Upper lobe of right lung (tissue), 1 donor: ENCODE measurements around the gene ADGB. TPM values are rescaled to one million over a fixed set of nuclear protein-coding genes. Genes with fewer than 3 reads are reported as not detected.
"Not testable (repeated sequence)": the region's sequence is repeated elsewhere in the genome, so short reads cannot be mapped to it uniquely, and the experiment has no call there.

Source experiments
- ATAC-seq: fragments of 200-7000 bp; cut with Tn5 transposase; one replicate; pipeline ENCODE4 v1.9.1; 2020; ENCODE audit warnings: mild to moderate bottlenecking, moderate library complexity
- DNase-seq: peaks from one replicate; pipeline ENCODE4 v3.0.0-alpha.2; 2020
- H3K27ac ChIP-seq: fragments of 200-600 bp; one replicate; pipeline ENCODE4 v1.8.0; 2022
- H3K27me3 ChIP-seq: fragments of 200-600 bp; one replicate; pipeline ENCODE4 v1.8.0; 2022; ENCODE audit warnings: mild to moderate bottlenecking
- H3K36me3 ChIP-seq: fragments of 200-600 bp; one replicate; pipeline ENCODE4 v1.8.0; 2022
- H3K4me1 ChIP-seq: fragments of 200-600 bp; one replicate; pipeline ENCODE4 v1.8.0; 2022
- H3K4me3 ChIP-seq: fragments of 200-600 bp; one replicate; pipeline ENCODE4 v1.8.0; 2022; ENCODE audit warnings: mild to moderate bottlenecking
- H3K9me3 ChIP-seq: fragments of 200-600 bp; one replicate; pipeline ENCODE4 v1.8.0; 2022
- intact Hi-C: fragments of 100-400 bp; cut with DNase I; formaldehyde crosslinking; loops from one replicate; pipeline ENCODE4 v1.11.0; 2022
- total RNA-seq: library from RNA; stranded (reverse); fragmentation: NEBNext Ultra II Directional; extraction: Animal tissue kit (Norgen Biotek cat#: 25700); gene quantifications from one replicate; pipeline ENCODE4 v1.2.1, GENCODE V29; 2021
- TF ChIP-seq, protein P1 (sequence below): fragments of 200-600 bp; IDR thresholded peaks from one replicate; pipeline ENCODE4 v1.8.0; 2022; ENCODE audit warnings: antibody characterized with exemption
- donor health status: DM: no; HTN: yes; CAD: no; lungs with severe emphysema.

Gene ADGB
- total RNA-seq, 1 donor from 2014 or later: not detected

DNA sequence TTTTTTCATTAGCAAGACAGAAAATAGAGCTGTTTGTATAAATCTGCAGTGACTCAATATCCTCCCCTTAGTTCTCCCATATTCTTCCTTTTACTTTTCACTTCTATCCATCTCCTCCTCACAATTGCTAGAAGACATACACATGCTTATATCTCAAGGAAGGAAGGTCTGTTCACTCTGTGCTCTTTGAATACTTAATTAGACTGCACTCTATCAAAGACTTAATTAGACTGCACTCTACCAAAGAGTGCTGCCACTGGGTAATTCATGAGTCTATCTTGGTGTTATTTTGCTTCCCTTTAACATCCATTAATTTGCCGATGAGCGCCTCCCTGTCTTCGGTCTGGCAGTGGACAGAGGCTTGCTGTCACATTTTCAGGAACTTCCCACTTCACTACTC lies 241.9 kb downstream of the ADGB start:
- no peaks in the 10 kb centered on the region for H3K9me3 ChIP-seq

DNA sequence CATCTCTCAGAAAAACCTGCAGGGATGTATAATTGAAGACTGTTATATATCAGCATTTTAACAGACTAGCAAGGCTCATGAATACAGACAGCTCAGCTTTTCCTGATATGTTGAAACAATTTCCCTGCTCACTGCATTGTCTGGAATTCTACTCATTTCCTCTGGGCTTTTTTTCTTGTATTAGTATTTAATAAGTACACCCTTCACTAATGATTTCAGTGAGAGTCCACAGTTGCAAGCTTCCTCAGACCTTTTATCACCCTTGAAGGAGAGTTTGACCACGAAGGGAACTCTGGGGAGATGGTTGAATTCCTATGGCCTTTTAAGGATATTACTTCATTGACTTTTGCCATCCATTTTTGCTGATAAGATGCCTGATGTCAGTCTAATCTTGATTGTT lies 248.7 kb downstream of the ADGB start:
- Histone ChIP-seq H3K27me3 (no peaks in the 10 kb centered on the region), H3K9me3 (no peaks in the 10 kb centered on the region), H3K4me3 (no peak overlapping the region), H3K27ac (no peak overlapping the region), H3K4me1 (no peaks in the 10 kb centered on the region), H3K36me3 (no peaks in the 10 kb centered on the region)
- DNase-seq (no peak), ATAC-seq (no peak)
- intact Hi-C loops: no loop called here
- TF ChIP-seq, protein P1, sequence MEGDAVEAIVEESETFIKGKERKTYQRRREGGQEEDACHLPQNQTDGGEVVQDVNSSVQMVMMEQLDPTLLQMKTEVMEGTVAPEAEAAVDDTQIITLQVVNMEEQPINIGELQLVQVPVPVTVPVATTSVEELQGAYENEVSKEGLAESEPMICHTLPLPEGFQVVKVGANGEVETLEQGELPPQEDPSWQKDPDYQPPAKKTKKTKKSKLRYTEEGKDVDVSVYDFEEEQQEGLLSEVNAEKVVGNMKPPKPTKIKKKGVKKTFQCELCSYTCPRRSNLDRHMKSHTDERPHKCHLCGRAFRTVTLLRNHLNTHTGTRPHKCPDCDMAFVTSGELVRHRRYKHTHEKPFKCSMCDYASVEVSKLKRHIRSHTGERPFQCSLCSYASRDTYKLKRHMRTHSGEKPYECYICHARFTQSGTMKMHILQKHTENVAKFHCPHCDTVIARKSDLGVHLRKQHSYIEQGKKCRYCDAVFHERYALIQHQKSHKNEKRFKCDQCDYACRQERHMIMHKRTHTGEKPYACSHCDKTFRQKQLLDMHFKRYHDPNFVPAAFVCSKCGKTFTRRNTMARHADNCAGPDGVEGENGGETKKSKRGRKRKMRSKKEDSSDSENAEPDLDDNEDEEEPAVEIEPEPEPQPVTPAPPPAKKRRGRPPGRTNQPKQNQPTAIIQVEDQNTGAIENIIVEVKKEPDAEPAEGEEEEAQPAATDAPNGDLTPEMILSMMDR: no peak

More for the DNA sequence above, 241.9 kb downstream of the ADGB start:
- H3K4me1 ChIP-seq: no peaks in the 10 kb centered on the region
- H3K36me3 ChIP-seq: no peaks in the 10 kb centered on the region
- no peaks in the 10 kb centered on the region for H3K27me3 ChIP-seq
- TF ChIP-seq, protein P1: no peak
- intact Hi-C loops: no loop called here
- no peak overlapping the region for H3K4me3 ChIP-seq
- ATAC-seq (no peak), DNase-seq (no peak)
- H3K27ac ChIP-seq: no peak overlapping the region

DNA sequence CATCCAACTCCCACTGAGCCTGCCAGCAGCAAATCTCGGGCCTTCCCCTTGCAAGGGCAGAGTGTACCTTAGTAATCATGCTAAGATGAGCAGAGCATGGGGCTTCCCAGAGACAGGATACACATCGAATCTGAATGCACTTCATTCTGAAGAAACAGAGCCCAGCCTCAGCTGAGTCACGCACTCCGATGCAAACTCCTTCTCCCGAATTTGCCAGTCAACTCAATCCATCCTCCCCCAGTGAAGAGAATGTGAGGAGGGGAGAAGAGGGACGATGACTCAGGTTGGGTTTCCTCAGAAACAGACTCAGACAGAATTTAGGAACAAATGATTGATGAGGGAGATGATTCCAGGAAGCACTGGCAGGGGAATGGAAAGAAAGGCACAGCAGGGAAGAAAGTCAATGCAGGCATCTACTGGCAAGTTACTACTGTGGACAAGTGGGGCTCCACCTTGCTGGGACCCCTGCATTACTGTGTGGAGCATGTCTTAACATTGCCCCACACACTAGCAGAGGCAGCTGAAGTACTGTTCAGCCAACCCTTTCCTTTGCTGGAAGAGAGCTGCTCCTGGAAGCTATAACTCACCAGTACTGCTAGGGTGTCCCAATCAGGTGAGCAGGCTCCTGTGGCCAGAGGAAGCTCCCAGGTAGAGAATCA lies 251.6 kb downstream of the ADGB start:
- Histone ChIP-seq H3K27ac (no peak overlapping the region), H3K4me3 (no peak overlapping the region), H3K36me3 (no peaks in the 10 kb centered on the region), H3K9me3 (no peaks in the 10 kb centered on the region), H3K27me3 (no peaks in the 10 kb centered on the region), H3K4me1 (no peaks in the 10 kb centered on the region)
- TF ChIP-seq, protein P1: no peak
- no peak for ATAC-seq
- no peak for DNase-seq
- intact Hi-C loops: no loop called here

DNA sequence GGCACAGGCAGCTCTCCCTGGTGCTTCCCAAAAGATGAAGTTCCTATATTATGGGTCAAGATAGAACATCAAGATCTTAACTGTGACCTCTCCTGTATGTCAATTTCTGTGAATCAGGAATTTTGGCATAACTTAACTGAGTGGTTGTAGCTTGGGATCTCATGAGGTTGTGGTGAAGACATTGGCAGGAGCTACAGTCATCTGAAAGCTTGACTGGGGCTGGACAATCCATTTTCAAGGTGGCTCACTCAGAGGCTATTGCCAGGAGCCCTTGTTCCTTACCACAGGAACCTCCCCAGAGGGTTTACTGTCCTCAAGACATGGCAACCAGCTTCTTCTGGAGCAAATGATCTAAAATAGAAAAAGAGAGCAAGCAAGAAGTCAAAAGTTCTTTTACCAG lies 252.2 kb downstream of the ADGB start:
- intact Hi-C loops: no loop called here
- no peaks in the 10 kb centered on the region for H3K36me3 ChIP-seq
- TF ChIP-seq, protein P1: no peak
- no peak overlapping the region for H3K27ac ChIP-seq
- no peak overlapping the region for H3K4me3 ChIP-seq
- no peaks in the 10 kb centered on the region for H3K9me3 ChIP-seq
- DNase-seq (no peak), ATAC-seq (no peak)
- H3K27me3 ChIP-seq: no peaks in the 10 kb centered on the region
- no peaks in the 10 kb centered on the region for H3K4me1 ChIP-seq

DNA sequence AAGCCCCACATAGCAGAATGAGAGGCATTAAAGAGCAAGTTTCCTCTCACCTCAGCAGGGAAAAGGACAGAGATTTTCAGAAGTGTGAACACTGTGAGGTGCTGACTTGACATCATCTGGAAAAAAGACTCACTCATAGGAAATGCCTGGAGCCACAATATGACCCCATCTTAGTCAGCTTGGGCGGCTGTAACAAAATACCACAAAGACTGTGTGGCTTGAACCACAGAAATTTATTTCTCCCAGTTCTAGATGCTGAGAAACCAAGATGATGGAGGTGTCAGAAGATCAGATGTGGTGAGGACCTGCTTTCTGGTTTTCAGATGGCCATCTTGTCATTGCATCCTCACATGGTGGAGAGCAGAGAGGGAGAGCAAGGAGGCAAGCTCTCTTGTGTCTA lies 253.1 kb downstream of the ADGB start:
- ATAC-seq (no peak), DNase-seq (no peak)
- no peaks in the 10 kb centered on the region for H3K9me3 ChIP-seq
- no peak overlapping the region for H3K27ac ChIP-seq
- intact Hi-C loops: no loop called here
- H3K4me1 ChIP-seq: no peaks in the 10 kb centered on the region
- no peak overlapping the region for H3K4me3 ChIP-seq
- TF ChIP-seq, protein P1: no peak
- no peaks in the 10 kb centered on the region for H3K36me3 ChIP-seq
- no peaks in the 10 kb centered on the region for H3K27me3 ChIP-seq

DNA sequence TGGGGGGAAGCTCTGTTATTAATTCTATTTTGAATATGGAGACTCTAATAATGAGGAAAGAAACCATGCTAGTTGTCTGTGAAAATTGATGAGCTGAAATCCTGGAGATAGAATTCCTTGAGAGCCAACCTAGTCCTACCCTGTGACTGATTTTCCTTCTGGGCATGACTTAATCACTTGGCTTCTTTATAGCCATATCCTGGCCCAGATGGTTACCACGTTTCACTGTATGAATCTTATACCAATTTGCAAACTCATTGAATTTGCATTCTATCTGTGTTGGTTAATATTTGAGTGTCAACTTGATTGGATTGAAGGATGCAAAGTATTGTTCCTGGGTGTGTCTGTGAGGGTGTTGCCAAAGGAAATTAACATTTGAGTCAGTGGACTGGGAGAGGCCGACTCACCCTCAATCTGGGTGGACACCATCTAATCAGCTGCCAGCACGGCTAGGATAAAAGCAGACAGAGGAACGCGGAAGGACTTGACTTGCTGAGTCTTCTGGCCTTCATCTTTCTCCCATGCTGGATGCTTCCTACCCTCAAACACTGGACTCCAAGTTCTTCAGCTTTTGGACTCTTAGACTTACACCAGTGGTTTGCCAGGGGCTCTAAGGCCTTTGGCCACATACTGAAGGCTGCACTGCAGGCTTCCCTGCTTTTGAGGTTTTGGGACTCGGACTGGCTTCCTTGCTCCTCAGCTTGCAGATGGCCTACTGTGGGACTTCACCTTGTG lies 255.9 kb downstream of the ADGB start:
- H3K36me3 ChIP-seq, H3K27ac ChIP-seq, H3K9me3 ChIP-seq, H3K4me3 ChIP-seq, H3K4me1 ChIP-seq, ATAC-seq, DNase-seq, H3K27me3 ChIP-seq, intact Hi-C loops: not testable (repeated sequence)
